ENCODE measurements around the gene MAP7D1. TPM values are rescaled to one million over a fixed set of nuclear protein-coding genes. Genes with fewer than 3 reads are reported as not detected.

Gene MAP7D1
- total and polyA plus RNA-seq, 2 of the 13 experiments (the other 11 are each of a cell fraction or from before 2014, with no cell fraction given) = 5.6 to 7.2 TPM

DNA sequence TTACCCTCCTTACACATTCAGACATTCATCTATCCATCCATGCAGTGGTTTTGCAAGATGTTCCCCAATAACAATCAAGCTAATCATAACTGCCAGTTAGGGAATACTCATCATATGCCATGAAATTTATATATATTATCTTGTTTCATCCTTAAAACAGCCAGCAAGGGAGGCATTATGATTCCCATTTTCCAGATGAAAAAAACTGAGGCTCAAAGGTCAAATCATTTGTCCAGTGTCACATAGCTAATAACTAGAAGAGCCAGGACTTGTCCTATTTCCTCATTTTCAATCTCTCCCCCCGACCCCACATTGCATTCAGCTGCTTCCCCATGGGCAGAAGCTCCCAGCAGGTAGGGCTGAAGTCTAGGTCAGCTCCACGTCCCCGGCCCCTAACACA, 23.9 kb upstream of the MAP7D1 start:
- Histone ChIP-seq H3K9me3 (ENCODE audit: low read length) (no peaks in the 10 kb centered on the region), H3K4me1 (ENCODE audit: insufficient read depth, low read length) (peaks cover 34% of the 10 kb centered on the region), H3K36me3 (replicated peaks in 1 of 2; ENCODE audit: control insufficient read depth in 1 of 2, insufficient read depth in 2 of 2, low read length in 2 of 2) (peaks cover 5 to 10% of the 10 kb centered on the region in 2 experiments; a peak in 1 of 5 replicates), H3K4me2 (ENCODE audit: low read depth, low read length) (no peak overlapping the region), H3K27me3 (ENCODE audit: control insufficient read depth in 1 of 2, insufficient read depth in 2 of 2, low read length in 2 of 2) (no peaks in the 10 kb centered on the region; a peak in 1 of 5 replicates), H3K79me2 (ENCODE audit: insufficient read depth, low read length) (no peaks in the 10 kb centered on the region), H2AFZ (ENCODE audit: low read length) (no peak overlapping the region), H3K4me3 (replicated peaks in 1 of 3; ENCODE audit: insufficient read depth in 1 of 3, low read depth in 2 of 3, low read length in 3 of 3) (no peak overlapping the region), H4K20me1 (ENCODE audit: insufficient read depth, low read length) (no peaks in the 10 kb centered on the region), H3K27ac (ENCODE audit: extremely low read length, insufficient read depth, low read length) (no peak overlapping the region), H3K9ac (ENCODE audit: insufficient read depth, low read depth, low read length) (no peak overlapping the region)
- in situ Hi-C loops (cut with HindIII; ENCODE audit: extremely low pct_ligation_motif_present, low pct_unique_long_range_greater_than_20kb) (loop anchor here (5.0 kb wide), 1 partner anchor 35 kb away; no protein-coding TSS in a partner anchor), intact Hi-C loops (cut with micrococcal nuclease; ENCODE audit: unreplicated experiment) (no loop called here)
- FAIRE-seq (no peak), DNase-seq (ENCODE audit: low spot score) (no peak), ATAC-seq (no peak)
- WGBS (ENCODE audit: low lambda C conversion rate) = 39% methylated on average over 3 of the region's 3 CpGs
- TF ChIP-seq FOSL2 (CRISPR knock-in tag; IDR thresholded peaks at IDR 0.05) (no peak), ZNF629 (CRISPR knock-in tag; conservative IDR thresholded peaks at IDR 0.05) (peak; percentile 64)
- CTCF ChIA-PET (ENCODE audit: low intra/inter-chr PET ratio, low total read pairs) = interaction anchor here (4.5 kb wide), 1 partner anchor 33 kb away, joined by 104 read pairs; no protein-coding TSS in a partner anchor
- POLR2A ChIA-PET = interaction anchor here (0.5 kb wide), 1 partner anchor 162 kb away, joined by 3 read pairs; no protein-coding TSS in a partner anchor
- BruUV-seq (replicated peaks) = no TSS peak

- H3K4me3 ChIP-seq (replicated peaks in 1 of 3; ENCODE audit: insufficient read depth in 1 of 3, low read depth in 2 of 3, low read length in 3 of 3) = no peak overlapping the region
- H3K27ac ChIP-seq (ENCODE audit: extremely low read length, insufficient read depth, low read length) = no peak overlapping the region
- in situ Hi-C loops (cut with HindIII; ENCODE audit: extremely low pct_ligation_motif_present, low pct_unique_long_range_greater_than_20kb) (loop anchor here (5.0 kb wide), 1 partner anchor 36 kb away; no protein-coding TSS in a partner anchor), intact Hi-C loops (cut with micrococcal nuclease; ENCODE audit: unreplicated experiment) (no loop called here)
- no TSS peak for BruUV-seq (replicated peaks)
- ChIA-PET CTCF (ENCODE audit: low intra/inter-chr PET ratio, low total read pairs) (interaction anchor here (4.5 kb wide), 1 partner anchor 35 kb away, joined by 104 read pairs; no protein-coding TSS in a partner anchor), POLR2A (interaction anchor here (0.7 kb wide), 1 partner anchor 29 kb away, joined by 3 read pairs; no protein-coding TSS in a partner anchor)
- peaks cover 20% of the 10 kb centered on the region for H3K4me1 ChIP-seq (ENCODE audit: insufficient read depth, low read length)
- no peak overlapping the region for H2AFZ ChIP-seq (ENCODE audit: low read length)
- no peaks in the 10 kb centered on the region for H3K9me3 ChIP-seq (ENCODE audit: low read length)
- no peaks in the 10 kb centered on the region for H3K79me2 ChIP-seq (ENCODE audit: insufficient read depth, low read length)
- no peak overlapping the region for H3K9ac ChIP-seq (ENCODE audit: insufficient read depth, low read depth, low read length)
- no peak overlapping the region for H3K4me2 ChIP-seq (ENCODE audit: low read depth, low read length)
- FAIRE-seq = no peak
- no peaks in the 10 kb centered on the region for H4K20me1 ChIP-seq (ENCODE audit: insufficient read depth, low read length)
- no peak for DNase-seq (ENCODE audit: low spot score)
- H3K27me3 ChIP-seq (ENCODE audit: control insufficient read depth in 1 of 2, insufficient read depth in 2 of 2, low read length in 2 of 2) = no peaks in the 10 kb centered on the region; a peak in 1 of 5 replicates
- no peak for ATAC-seq
- peaks cover 10 to 24% of the 10 kb centered on the region in 2 experiments; a peak in 3 of 5 replicates for H3K36me3 ChIP-seq (replicated peaks in 1 of 2; ENCODE audit: control insufficient read depth in 1 of 2, insufficient read depth in 2 of 2, low read length in 2 of 2)
- 68% methylated on average over 3 of the region's 3 CpGs for WGBS (ENCODE audit: low lambda C conversion rate)
- TF ChIP-seq ZNF766 (CRISPR knock-in tag; IDR thresholded peaks at IDR 0.05; ENCODE audit: borderline replicate concordance) = no peak
- TF ChIP-seq TMF1 (CRISPR knock-in tag; IDR thresholded peaks at IDR 0.05; ENCODE audit: low read depth) = no peak
- no peak for TF ChIP-seq ZNF557 (CRISPR knock-in tag; IDR thresholded peaks at IDR 0.05)
- TF ChIP-seq ZNF329 (CRISPR knock-in tag; IDR thresholded peaks at IDR 0.05; ENCODE audit: low read depth) = no peak
Observed at GRCh38 chr1:36133484-36133883, 22.5 kb upstream of the MAP7D1 start.
